ENCODE measurements around the gene ARL13B. TPM values are rescaled to one million over a fixed set of nuclear protein-coding genes. Genes with fewer than 3 reads are reported as not detected.

The ARL13B gene
- polyA plus RNA-seq, 1 experiment, result 6.3 TPM

DNA sequence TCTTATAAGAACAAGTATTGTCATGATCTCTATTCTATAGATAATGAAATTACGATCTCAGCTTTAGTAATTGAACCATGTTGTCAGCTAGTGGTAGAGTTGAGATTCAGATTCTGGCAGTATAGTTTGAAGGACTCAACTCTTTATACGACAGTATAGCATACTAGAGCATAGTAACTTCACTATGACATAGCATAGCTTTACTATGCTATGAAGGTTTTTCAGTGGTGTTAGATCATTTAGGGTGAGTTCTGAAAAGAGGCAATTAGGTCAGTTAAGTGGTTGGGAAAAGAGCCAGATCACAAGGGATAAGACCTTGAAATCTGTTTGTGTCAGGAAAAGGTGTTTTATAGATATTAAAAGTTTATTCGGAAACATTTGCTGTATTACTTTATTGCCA lies 40.3 kb downstream of the ARL13B start:
- no peak overlapping the region for H3K4me3 ChIP-seq (ENCODE audit: low read depth, low read length)
- H3K27ac ChIP-seq (ENCODE audit: low read depth, low read length), result no peak overlapping the region
- ChIA-PET CTCF (interaction anchor here (1.3 to 3.0 kb wide), 3 partner anchors 9 to 49 kb away, joined by 4 to 10 read pairs (median 9); no protein-coding TSS in a partner anchor), POLR2A (no interaction called here)
- TF ChIP-seq, protein P1, sequence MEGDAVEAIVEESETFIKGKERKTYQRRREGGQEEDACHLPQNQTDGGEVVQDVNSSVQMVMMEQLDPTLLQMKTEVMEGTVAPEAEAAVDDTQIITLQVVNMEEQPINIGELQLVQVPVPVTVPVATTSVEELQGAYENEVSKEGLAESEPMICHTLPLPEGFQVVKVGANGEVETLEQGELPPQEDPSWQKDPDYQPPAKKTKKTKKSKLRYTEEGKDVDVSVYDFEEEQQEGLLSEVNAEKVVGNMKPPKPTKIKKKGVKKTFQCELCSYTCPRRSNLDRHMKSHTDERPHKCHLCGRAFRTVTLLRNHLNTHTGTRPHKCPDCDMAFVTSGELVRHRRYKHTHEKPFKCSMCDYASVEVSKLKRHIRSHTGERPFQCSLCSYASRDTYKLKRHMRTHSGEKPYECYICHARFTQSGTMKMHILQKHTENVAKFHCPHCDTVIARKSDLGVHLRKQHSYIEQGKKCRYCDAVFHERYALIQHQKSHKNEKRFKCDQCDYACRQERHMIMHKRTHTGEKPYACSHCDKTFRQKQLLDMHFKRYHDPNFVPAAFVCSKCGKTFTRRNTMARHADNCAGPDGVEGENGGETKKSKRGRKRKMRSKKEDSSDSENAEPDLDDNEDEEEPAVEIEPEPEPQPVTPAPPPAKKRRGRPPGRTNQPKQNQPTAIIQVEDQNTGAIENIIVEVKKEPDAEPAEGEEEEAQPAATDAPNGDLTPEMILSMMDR (IDR thresholded peaks at IDR 0.05; ENCODE audit: low read depth, low read length), result no peak
- H3K9me3 ChIP-seq (ENCODE audit: control insufficient read depth, insufficient read depth, low read length), result no peaks in the 10 kb centered on the region
- no peak for DNase-seq (ENCODE audit: low read depth, low spot score)
- H3K27me3 ChIP-seq (ENCODE audit: control insufficient read depth, insufficient read depth, low read length), result no peaks in the 10 kb centered on the region

DNA sequence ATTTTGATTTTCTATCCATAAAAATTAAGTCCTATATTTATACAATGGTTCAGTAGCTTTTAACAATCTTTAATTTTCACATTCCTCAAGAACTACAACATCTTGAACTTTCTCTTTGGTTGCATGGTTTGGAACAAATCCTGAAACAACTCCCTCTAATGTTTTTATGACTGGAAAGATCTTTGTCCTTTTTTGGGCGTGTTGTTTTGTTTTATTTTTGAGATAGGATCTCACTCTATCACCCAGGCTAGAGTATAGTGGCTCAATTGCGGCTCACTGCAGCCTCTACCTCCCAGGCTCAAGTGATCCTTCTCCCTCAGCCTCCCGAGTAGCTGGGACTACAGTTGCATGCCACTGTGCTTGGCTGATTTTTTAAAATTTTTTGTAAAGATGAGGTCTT lies 44.4 kb downstream of the ARL13B start:
- H3K27ac ChIP-seq (ENCODE audit: low read depth, low read length), result no peak overlapping the region
- H3K27me3 ChIP-seq (ENCODE audit: control insufficient read depth, insufficient read depth, low read length), result no peaks in the 10 kb centered on the region
- TF ChIP-seq, protein P1 (IDR thresholded peaks at IDR 0.05; ENCODE audit: low read depth, low read length), result no peak
- DNase-seq (ENCODE audit: low read depth, low spot score), result no peak
- H3K9me3 ChIP-seq (ENCODE audit: control insufficient read depth, insufficient read depth, low read length), result no peaks in the 10 kb centered on the region
- POLR2A ChIA-PET, result no interaction called here
- H3K4me3 ChIP-seq (ENCODE audit: low read depth, low read length), result no peak overlapping the region
- CTCF ChIA-PET, result interaction anchor here (1.1 to 1.9 kb wide), 2 partner anchors 13 to 46 kb away, joined by 4 to 10 read pairs; no protein-coding TSS in a partner anchor

DNA sequence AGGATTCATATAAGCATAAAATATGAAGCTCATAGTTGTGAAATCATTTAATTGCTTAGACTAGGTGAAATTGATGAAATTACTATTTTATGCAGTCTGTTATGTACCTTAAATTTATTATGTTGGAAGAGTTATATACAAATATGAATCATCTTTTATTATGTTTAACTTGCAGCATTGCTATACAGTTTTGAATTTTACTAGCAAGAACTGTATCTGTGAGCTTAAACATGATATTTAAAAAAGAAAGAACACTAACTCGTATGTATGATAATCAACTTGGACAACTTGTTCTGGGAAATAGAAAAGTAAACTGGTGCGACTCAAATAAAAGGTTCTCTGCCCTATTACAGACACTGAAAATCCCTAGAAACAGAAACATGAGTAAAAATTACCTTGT lies 46.7 kb downstream of the ARL13B start:
- CTCF ChIA-PET, result interaction anchor here (0.9 to 1.7 kb wide), 3 partner anchors 10 to 43 kb away, joined by 3 to 6 read pairs (median 5); partner anchors contain the start of genes DHFR2 and NSUN3
- Histone ChIP-seq H3K27ac (ENCODE audit: low read depth, low read length) (no peak overlapping the region), H3K27me3 (ENCODE audit: control insufficient read depth, insufficient read depth, low read length) (no peaks in the 10 kb centered on the region), H3K4me3 (ENCODE audit: low read depth, low read length) (no peak overlapping the region), H3K9me3 (ENCODE audit: control insufficient read depth, insufficient read depth, low read length) (no peaks in the 10 kb centered on the region)
- POLR2A ChIA-PET, result no interaction called here
- DNase-seq (ENCODE audit: low read depth, low spot score), result no peak
- TF ChIP-seq, protein P1 (IDR thresholded peaks at IDR 0.05; ENCODE audit: low read depth, low read length), result no peak

DNA sequence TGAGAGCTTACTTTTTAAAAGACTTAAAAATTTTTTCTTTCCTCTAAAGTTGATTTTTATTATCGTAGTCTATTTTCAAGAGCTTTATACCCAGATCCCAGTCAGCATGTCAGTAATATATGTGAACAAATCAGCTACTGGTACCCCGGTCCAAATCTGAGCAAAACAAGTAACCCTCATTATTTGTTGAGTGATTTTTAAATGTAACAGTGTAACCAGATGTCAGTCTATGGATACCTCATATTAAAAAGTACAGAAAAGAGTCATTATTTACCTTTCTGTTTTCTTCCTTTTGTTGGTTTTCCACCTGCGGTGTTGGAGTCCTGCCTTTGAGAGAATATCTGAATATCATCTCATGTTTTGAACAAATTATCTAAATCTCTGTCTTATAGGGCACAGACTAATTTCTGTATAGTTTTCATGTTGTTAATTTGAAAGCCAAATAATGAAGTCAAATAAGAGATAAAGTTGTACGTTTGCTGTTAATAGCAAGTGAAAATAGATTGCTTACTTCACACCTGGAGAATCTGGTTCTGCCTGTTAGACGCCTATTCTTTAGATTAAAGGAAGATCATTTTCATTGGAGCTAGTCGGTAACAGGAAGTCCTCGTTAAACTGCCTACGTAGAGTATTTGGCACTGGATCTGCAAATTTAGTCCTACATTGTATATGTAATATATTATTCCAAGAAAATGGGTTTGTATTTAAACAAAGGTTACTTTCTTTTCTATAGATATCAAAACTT lies 48.3 kb downstream of the ARL13B start, which contains the start of gene STX19:
TSS of gene STX19 (minus strand) at position 505 of the 745 bp plus-strand sequence. CDS start 13,328 bp downstream, outside the sequence.
- CTCF ChIA-PET, result interaction anchor here (0.7 to 1.2 kb wide), 3 partner anchors 9 to 41 kb away, joined by 3 to 7 read pairs (median 3); no protein-coding TSS in a partner anchor
- Histone ChIP-seq H3K27me3 (ENCODE audit: control insufficient read depth, insufficient read depth, low read length) (no peaks in the 10 kb centered on the region), H3K9me3 (ENCODE audit: control insufficient read depth, insufficient read depth, low read length) (no peaks in the 10 kb centered on the region), H3K4me3 (ENCODE audit: low read depth, low read length) (no peak within 1 kb of the TSS), H3K27ac (ENCODE audit: low read depth, low read length) (no peak within 1 kb of the TSS)
- TF ChIP-seq, protein P1 (IDR thresholded peaks at IDR 0.05; ENCODE audit: low read depth, low read length), result no peak
- DNase-seq (ENCODE audit: low read depth, low spot score), result no peak
- POLR2A ChIA-PET, result no interaction called here

DNA sequence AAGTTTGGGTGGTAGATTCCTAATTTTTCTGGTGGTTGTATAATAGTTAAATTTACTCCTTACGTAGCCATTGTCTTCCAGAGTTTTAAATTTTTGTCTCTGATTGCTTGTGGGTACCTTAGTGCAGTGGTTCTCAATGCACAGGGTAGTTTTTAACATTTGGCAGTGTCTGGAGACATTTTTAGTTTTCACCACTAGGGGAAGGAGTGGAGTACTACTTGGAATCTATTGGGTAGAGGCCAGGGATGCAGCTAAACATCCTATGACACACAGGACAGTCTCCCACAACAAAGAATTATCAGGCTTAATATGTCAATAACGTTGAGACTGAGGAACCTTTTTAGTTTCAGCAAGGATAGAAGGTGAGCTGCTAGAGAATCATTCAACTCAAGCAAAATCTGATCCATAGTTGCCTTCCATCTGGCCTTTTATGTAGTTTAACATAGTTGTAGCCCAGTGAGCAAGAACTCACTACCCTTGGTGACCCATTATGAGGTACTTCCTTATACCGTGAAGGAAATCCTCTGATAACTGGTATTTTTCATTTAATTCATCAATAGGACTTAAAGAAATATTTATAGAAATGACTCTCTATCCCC lies 57.1 kb downstream of the ARL13B start:
- ChIA-PET CTCF (interaction anchor here (0.7 to 2.4 kb wide), 14 partner anchors 9 to 213 kb away, joined by 3 to 9 read pairs (median 6); partner anchors contain the start of genes DHFR2, NSUN3 and STX19), POLR2A (no interaction called here)
- DNase-seq (ENCODE audit: low read depth, low spot score), result peak; percentile 4

More for the DNA sequence above, 57.1 kb downstream of the ARL13B start:
- Histone ChIP-seq H3K27me3 (ENCODE audit: control insufficient read depth, insufficient read depth, low read length) (no peaks in the 10 kb centered on the region), H3K27ac (ENCODE audit: low read depth, low read length) (no peak overlapping the region), H3K4me3 (ENCODE audit: low read depth, low read length) (no peak overlapping the region), H3K9me3 (ENCODE audit: control insufficient read depth, insufficient read depth, low read length) (no peaks in the 10 kb centered on the region)
- TF ChIP-seq, protein P1 (IDR thresholded peaks at IDR 0.05; ENCODE audit: low read depth, low read length), result peak; percentile 63

Measured in AG04450 (cell line).